WTC11 (cell line): ENCODE data around the gene OCEL1. TPM values are rescaled to one million over a fixed set of nuclear protein-coding genes. Genes with fewer than 3 reads are reported as not detected.

Experiments
- ATAC-seq: fragments of 200-7000 bp; cut with Tn5 transposase; 2 replicates; pipeline ENCODE4 v1.10.0; 2021; ENCODE audit warnings: mild to moderate bottlenecking, moderate library complexity
- CTCF ChIA-PET: fragments of 300-600 bp; sonication (Branson Sonifier 250); formaldehyde crosslinking; loops from one replicate; lab custom pipeline; 2021; ENCODE audit warnings: antibody characterized with exemption; lab: Charles Lee
- POLR2A ChIA-PET: fragments of 350-600 bp; sonication (Branson Sonifier 250); formaldehyde crosslinking; loops from one replicate; lab custom pipeline; 2021; ENCODE audit warnings: antibody characterized with exemption; lab: Charles Lee
- DNase-seq: peaks from one replicate; pipeline ENCODE4 v3.0.0; 2021; ENCODE audit warnings: low spot score
- H3K27ac Mint-ChIP-seq: 2 replicates; pipeline ENCODE4 v1.8.0; 2021; ENCODE audit warnings: mixed read lengths
- H3K27me3 Mint-ChIP-seq: 2 replicates; pipeline ENCODE4 v1.8.0; 2021; ENCODE audit warnings: low read depth, mild to moderate bottlenecking, moderate library complexity, mixed read lengths
- H3K36me3 Mint-ChIP-seq: 2 replicates; pipeline ENCODE4 v1.8.0; 2021; ENCODE audit warnings: mixed read lengths
- H3K4me1 Mint-ChIP-seq: 2 replicates; pipeline ENCODE4 v1.8.0; 2022; ENCODE audit warnings: mixed read lengths
- H3K4me3 Mint-ChIP-seq: 2 replicates; pipeline ENCODE4 v1.8.0; 2021; ENCODE audit warnings: mild to moderate bottlenecking, moderate library complexity, mixed read lengths
- H3K9me3 Mint-ChIP-seq: 2 replicates; pipeline ENCODE4 v1.8.0; 2021; ENCODE audit warnings: mixed read lengths
- CBFB ChIP-seq: sonication (generic); formaldehyde crosslinking; IDR thresholded peaks from 2 replicates; pipeline ENCODE4 v1.8.1; 2022; ENCODE audit warnings: mild to moderate bottlenecking, low read depth, missing genetic modification reagents
- FOXJ3 ChIP-seq: sonication (generic); formaldehyde crosslinking; IDR thresholded peaks from 2 replicates; pipeline ENCODE4 v1.9.0; 2021; ENCODE audit warnings: missing genetic modification reagents, mild to moderate bottlenecking, borderline replicate concordance
- FOXP1 ChIP-seq: sonication (generic); formaldehyde crosslinking; IDR thresholded peaks from 2 replicates; pipeline ENCODE4 v1.8.0; 2022; ENCODE audit warnings: missing genetic modification reagents, mild to moderate bottlenecking, moderate library complexity, borderline replicate concordance
- GRHL2 ChIP-seq: fragments of 250-450 bp; sonication (Bioruptor Pico); IDR thresholded peaks from 2 replicates; pipeline ENCODE4 v1.8.0; 2022; ENCODE audit warnings: mild to moderate bottlenecking, moderate library complexity; ENCODE audit not compliant: insufficient replicate concordance, severe bottlenecking
- JUN ChIP-seq: sonication (generic); formaldehyde crosslinking; IDR thresholded peaks from 2 replicates; pipeline ENCODE4 v1.8.0; 2023; ENCODE audit warnings: mild to moderate bottlenecking, missing genetic modification reagents
- RORB ChIP-seq: fragments of 250-450 bp; sonication (Bioruptor Pico); IDR thresholded peaks from 2 replicates; pipeline ENCODE4 v1.9.0; 2021; ENCODE audit warnings: mild to moderate bottlenecking
- SMAD3 ChIP-seq: sonication (generic); formaldehyde crosslinking; IDR thresholded peaks from 2 replicates; pipeline ENCODE4 v1.8.0; 2022; ENCODE audit warnings: missing genetic modification reagents, mild to moderate bottlenecking, borderline replicate concordance
- ZBTB21 ChIP-seq: sonication (generic); formaldehyde crosslinking; IDR thresholded peaks from 2 replicates; pipeline ENCODE4 v1.8.1; 2023; ENCODE audit warnings: mild to moderate bottlenecking, missing genetic modification reagents, borderline replicate concordance
- ZNF138 ChIP-seq: sonication (generic); formaldehyde crosslinking; conservative IDR thresholded peaks from 2 replicates; pipeline ENCODE4 v1.8.1; 2022; ENCODE audit warnings: mild to moderate bottlenecking, moderate library complexity, missing genetic modification reagents
- total RNA-seq: library from RNA; stranded (reverse); gene quantifications from 3 replicates; pipeline ENCODE4 v1.2.3, GENCODE V29; 2021
- TF ChIP-seq, protein P1 (sequence below): sonication (generic); formaldehyde crosslinking; IDR thresholded peaks from 2 replicates; pipeline ENCODE4 v1.8.1; 2022; ENCODE audit warnings: low read depth, mild to moderate bottlenecking, moderate library complexity, missing genetic modification reagents, borderline replicate concordance
- TF ChIP-seq, protein P2 (sequence below): sonication (generic); formaldehyde crosslinking; conservative IDR thresholded peaks from 2 replicates; pipeline ENCODE4 v1.8.1; 2023; ENCODE audit warnings: mild to moderate bottlenecking, low read depth, missing genetic modification reagents, moderate library complexity
- TF ChIP-seq, protein P3 (sequence below): sonication (generic); formaldehyde crosslinking; IDR thresholded peaks from 2 replicates; pipeline ENCODE4 v1.8.0; 2022; ENCODE audit warnings: mild to moderate bottlenecking, missing genetic modification reagents
- TF ChIP-seq, protein P4 (sequence below): sonication (generic); formaldehyde crosslinking; IDR thresholded peaks from 2 replicates; pipeline ENCODE4 v1.8.1; 2023; ENCODE audit warnings: mild to moderate bottlenecking, missing genetic modification reagents, borderline replicate concordance
- TF ChIP-seq, protein P5 (sequence below): sonication (generic); formaldehyde crosslinking; IDR thresholded peaks from 2 replicates; pipeline ENCODE4 v1.8.1; 2023; ENCODE audit warnings: mild to moderate bottlenecking, missing genetic modification reagents, moderate library complexity
- TF ChIP-seq, protein P6 (sequence below): sonication (generic); formaldehyde crosslinking; IDR thresholded peaks from 2 replicates; pipeline ENCODE4 v1.8.1; 2022; ENCODE audit warnings: mild to moderate bottlenecking, moderate library complexity, missing genetic modification reagents
- TF ChIP-seq, protein P7 (sequence below): sonication (generic); formaldehyde crosslinking; IDR thresholded peaks from 2 replicates; pipeline ENCODE4 v1.8.1; 2023; ENCODE audit warnings: mild to moderate bottlenecking, missing genetic modification reagents, moderate library complexity
- TF ChIP-seq, protein P8 (sequence below): fragments of 250-450 bp; sonication (Bioruptor Pico); IDR thresholded peaks from 2 replicates; pipeline ENCODE4 v2.1.2; 2022; ENCODE audit warnings: mild to moderate bottlenecking, moderate library complexity

The OCEL1 gene
- total RNA-seq, 1 experiment from 2014 or later, result 34.0 TPM

DNA sequence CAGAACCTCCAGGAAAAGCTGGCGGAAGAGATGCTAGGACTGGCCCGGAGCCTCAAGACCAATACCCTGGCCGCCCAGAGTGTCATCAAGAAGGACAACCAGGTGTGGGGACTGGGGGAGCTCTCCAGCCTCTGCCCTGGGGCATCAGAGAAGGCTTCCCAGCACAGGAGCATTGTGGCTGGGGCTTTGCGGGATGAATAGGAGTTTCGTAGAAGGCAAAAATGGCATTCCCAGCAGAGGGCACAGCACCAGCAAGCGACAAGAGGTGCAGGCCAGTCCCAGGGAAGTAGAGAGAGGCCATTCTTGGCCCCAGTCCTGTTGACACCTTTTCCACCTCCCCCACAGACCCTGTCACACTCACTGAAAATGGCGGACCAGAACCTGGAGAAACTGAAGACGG is 6.7 kb upstream of the OCEL1 start:
- H3K27me3 Mint-ChIP-seq, result peaks cover 2% of the 10 kb centered on the region; the same call in 1 of the 2 replicates
- H3K36me3 Mint-ChIP-seq, result peaks cover 17% of the 10 kb centered on the region
- TF ChIP-seq ZNF138 (CRISPR knock-in tag), result no peak
- TF ChIP-seq, protein P1, sequence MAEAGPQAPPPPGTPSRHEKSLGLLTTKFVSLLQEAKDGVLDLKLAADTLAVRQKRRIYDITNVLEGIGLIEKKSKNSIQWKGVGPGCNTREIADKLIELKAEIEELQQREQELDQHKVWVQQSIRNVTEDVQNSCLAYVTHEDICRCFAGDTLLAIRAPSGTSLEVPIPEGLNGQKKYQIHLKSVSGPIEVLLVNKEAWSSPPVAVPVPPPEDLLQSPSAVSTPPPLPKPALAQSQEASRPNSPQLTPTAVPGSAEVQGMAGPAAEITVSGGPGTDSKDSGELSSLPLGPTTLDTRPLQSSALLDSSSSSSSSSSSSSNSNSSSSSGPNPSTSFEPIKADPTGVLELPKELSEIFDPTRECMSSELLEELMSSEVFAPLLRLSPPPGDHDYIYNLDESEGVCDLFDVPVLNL, result no peak
- no peak for TF ChIP-seq FOXP1
- TF ChIP-seq, protein P2, sequence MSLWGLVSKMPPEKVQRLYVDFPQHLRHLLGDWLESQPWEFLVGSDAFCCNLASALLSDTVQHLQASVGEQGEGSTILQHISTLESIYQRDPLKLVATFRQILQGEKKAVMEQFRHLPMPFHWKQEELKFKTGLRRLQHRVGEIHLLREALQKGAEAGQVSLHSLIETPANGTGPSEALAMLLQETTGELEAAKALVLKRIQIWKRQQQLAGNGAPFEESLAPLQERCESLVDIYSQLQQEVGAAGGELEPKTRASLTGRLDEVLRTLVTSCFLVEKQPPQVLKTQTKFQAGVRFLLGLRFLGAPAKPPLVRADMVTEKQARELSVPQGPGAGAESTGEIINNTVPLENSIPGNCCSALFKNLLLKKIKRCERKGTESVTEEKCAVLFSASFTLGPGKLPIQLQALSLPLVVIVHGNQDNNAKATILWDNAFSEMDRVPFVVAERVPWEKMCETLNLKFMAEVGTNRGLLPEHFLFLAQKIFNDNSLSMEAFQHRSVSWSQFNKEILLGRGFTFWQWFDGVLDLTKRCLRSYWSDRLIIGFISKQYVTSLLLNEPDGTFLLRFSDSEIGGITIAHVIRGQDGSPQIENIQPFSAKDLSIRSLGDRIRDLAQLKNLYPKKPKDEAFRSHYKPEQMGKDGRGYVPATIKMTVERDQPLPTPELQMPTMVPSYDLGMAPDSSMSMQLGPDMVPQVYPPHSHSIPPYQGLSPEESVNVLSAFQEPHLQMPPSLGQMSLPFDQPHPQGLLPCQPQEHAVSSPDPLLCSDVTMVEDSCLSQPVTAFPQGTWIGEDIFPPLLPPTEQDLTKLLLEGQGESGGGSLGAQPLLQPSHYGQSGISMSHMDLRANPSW (CRISPR knock-in tag), result no peak
- TF ChIP-seq, protein P3, sequence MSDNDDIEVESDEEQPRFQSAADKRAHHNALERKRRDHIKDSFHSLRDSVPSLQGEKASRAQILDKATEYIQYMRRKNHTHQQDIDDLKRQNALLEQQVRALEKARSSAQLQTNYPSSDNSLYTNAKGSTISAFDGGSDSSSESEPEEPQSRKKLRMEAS (CRISPR knock-in tag), result no peak
- TF ChIP-seq, protein P4, sequence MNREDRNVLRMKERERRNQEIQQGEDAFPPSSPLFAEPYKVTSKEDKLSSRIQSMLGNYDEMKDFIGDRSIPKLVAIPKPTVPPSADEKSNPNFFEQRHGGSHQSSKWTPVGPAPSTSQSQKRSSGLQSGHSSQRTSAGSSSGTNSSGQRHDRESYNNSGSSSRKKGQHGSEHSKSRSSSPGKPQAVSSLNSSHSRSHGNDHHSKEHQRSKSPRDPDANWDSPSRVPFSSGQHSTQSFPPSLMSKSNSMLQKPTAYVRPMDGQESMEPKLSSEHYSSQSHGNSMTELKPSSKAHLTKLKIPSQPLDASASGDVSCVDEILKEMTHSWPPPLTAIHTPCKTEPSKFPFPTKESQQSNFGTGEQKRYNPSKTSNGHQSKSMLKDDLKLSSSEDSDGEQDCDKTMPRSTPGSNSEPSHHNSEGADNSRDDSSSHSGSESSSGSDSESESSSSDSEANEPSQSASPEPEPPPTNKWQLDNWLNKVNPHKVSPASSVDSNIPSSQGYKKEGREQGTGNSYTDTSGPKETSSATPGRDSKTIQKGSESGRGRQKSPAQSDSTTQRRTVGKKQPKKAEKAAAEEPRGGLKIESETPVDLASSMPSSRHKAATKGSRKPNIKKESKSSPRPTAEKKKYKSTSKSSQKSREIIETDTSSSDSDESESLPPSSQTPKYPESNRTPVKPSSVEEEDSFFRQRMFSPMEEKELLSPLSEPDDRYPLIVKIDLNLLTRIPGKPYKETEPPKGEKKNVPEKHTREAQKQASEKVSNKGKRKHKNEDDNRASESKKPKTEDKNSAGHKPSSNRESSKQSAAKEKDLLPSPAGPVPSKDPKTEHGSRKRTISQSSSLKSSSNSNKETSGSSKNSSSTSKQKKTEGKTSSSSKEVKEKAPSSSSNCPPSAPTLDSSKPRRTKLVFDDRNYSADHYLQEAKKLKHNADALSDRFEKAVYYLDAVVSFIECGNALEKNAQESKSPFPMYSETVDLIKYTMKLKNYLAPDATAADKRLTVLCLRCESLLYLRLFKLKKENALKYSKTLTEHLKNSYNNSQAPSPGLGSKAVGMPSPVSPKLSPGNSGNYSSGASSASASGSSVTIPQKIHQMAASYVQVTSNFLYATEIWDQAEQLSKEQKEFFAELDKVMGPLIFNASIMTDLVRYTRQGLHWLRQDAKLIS (CRISPR knock-in tag), result no peak
- TF ChIP-seq, protein P5, sequence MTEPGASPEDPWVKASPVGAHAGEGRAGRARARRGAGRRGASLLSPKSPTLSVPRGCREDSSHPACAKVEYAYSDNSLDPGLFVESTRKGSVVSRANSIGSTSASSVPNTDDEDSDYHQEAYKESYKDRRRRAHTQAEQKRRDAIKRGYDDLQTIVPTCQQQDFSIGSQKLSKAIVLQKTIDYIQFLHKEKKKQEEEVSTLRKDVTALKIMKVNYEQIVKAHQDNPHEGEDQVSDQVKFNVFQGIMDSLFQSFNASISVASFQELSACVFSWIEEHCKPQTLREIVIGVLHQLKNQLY, result no peak
- TF ChIP-seq GRHL2 (CRISPR knock-in tag), result no peak
- TF ChIP-seq, protein P6, sequence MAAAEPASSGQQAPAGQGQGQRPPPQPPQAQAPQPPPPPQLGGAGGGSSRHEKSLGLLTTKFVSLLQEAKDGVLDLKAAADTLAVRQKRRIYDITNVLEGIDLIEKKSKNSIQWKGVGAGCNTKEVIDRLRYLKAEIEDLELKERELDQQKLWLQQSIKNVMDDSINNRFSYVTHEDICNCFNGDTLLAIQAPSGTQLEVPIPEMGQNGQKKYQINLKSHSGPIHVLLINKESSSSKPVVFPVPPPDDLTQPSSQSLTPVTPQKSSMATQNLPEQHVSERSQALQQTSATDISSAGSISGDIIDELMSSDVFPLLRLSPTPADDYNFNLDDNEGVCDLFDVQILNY (CRISPR knock-in tag), result no peak
- no peak for TF ChIP-seq SMAD3
- TF ChIP-seq CBFB (CRISPR knock-in tag), result no peak
- no peak for TF ChIP-seq ZBTB21 (CRISPR knock-in tag)
- TF ChIP-seq, protein P7, sequence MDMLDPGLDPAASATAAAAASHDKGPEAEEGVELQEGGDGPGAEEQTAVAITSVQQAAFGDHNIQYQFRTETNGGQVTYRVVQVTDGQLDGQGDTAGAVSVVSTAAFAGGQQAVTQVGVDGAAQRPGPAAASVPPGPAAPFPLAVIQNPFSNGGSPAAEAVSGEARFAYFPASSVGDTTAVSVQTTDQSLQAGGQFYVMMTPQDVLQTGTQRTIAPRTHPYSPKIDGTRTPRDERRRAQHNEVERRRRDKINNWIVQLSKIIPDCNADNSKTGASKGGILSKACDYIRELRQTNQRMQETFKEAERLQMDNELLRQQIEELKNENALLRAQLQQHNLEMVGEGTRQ, result no peak
- TF ChIP-seq FOXJ3 (CRISPR knock-in tag), result no peak
- TF ChIP-seq RORB, result no peak
- TF ChIP-seq JUN (CRISPR knock-in tag), result no peak
- TF ChIP-seq, protein P8, sequence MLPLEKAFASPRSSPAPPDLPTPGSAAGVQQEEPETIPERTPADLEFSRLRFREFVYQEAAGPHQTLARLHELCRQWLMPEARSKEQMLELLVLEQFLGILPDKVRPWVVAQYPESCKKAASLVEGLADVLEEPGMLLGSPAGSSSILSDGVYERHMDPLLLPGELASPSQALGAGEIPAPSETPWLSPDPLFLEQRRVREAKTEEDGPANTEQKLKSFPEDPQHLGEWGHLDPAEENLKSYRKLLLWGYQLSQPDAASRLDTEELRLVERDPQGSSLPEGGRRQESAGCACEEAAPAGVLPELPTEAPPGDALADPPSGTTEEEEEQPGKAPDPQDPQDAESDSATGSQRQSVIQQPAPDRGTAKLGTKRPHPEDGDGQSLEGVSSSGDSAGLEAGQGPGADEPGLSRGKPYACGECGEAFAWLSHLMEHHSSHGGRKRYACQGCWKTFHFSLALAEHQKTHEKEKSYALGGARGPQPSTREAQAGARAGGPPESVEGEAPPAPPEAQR (CRISPR knock-in tag), result no peak
- ATAC-seq (no peak), DNase-seq (no peak)
- H3K27ac Mint-ChIP-seq, result no peak overlapping the region
- POLR2A ChIA-PET, result interaction anchor here (0.7 kb wide), 1 partner anchor 15 kb away, joined by 5 read pairs; no protein-coding TSS in a partner anchor
- no peaks in the 10 kb centered on the region for H3K9me3 Mint-ChIP-seq
- H3K4me3 Mint-ChIP-seq, result no peak overlapping the region
- CTCF ChIA-PET, result no interaction called here
- H3K4me1 Mint-ChIP-seq, result peaks cover 9% of the 10 kb centered on the region
